H1 (cell line): Measurements from ENCODE around the gene HOXB9. TPM values are rescaled to one million over a fixed set of nuclear protein-coding genes. Genes with fewer than 3 reads are reported as not detected.

ENCODE experiments used
- CTCF ChIA-PET: fragments of 300-600 bp; sonication (Branson Sonifier 250); formaldehyde crosslinking; loops from one replicate; lab custom pipeline; 2021; ENCODE audit not compliant: partially characterized antibody; lab: Charles Lee
- POLR2A ChIA-PET: fragments of 300-600 bp; sonication (Branson Sonifier 250); formaldehyde crosslinking; loops from one replicate; lab custom pipeline; 2021; ENCODE audit warnings: inconsistent platforms; ENCODE audit not compliant: partially characterized antibody; lab: Charles Lee
- DNase-seq, 2 experiments: peaks; one replicate each; pipeline versions ENCODE4 v3.0.0 to v3.0.0-alpha.2; 2010 to 2022; ENCODE audit warnings: low spot score in 2 of 2, low read depth in 1 of 2, mixed read lengths in 1 of 2
- FAIRE-seq: peaks from 2 replicates; lab custom pipeline; 2011; peaks lifted over from hg19 to GRCh38; lab: Jason Lieb, UNC
- H2AFZ ChIP-seq: 2 replicates; pipeline ENCODE4 v1.8.1; 2012; ENCODE audit warnings: low read length, inconsistent platforms
- H2AK5ac ChIP-seq: 2 replicates; pipeline ENCODE4 v1.6.1; 2013; ENCODE audit warnings: low read depth, low read length
- H2BK120ac ChIP-seq: replicated peaks from 2 replicates; pipeline ENCODE3; 2013; ENCODE audit warnings: low read depth, low read length, inconsistent platforms
- H2BK12ac ChIP-seq: 2 replicates; pipeline ENCODE4 v1.6.1; 2013; ENCODE audit warnings: low read depth, low read length
- H2BK15ac ChIP-seq: 2 replicates; pipeline ENCODE4 v1.6.1; 2013; ENCODE audit warnings: low read length
- H2BK20ac ChIP-seq: 2 replicates; pipeline ENCODE4 v1.6.1; 2013; ENCODE audit warnings: low read length
- H2BK5ac ChIP-seq: 2 replicates; pipeline ENCODE4 v1.6.1; 2013; ENCODE audit warnings: low read depth, low read length
- H3K14ac ChIP-seq: 2 replicates; pipeline ENCODE4 v1.6.1; 2013; ENCODE audit warnings: inconsistent platforms; ENCODE audit not compliant: insufficient read length
- H3K18ac ChIP-seq: 2 replicates; pipeline ENCODE4 v1.6.1; 2013; ENCODE audit warnings: low read length; ENCODE audit errors: extremely low read depth
- H3K23ac ChIP-seq: 2 replicates; pipeline ENCODE4 v1.6.1; 2013; ENCODE audit warnings: inconsistent platforms; ENCODE audit not compliant: insufficient read length
- H3K23me2 ChIP-seq: 2 replicates; pipeline ENCODE4 v1.6.1; 2013; ENCODE audit warnings: low read depth, low read length
- H3K27ac ChIP-seq: 2 replicates; pipeline ENCODE4 v1.6.1; 2011; ENCODE audit warnings: low read depth, low read length, inconsistent platforms
- H3K27me3 ChIP-seq, 4 experiments: replicated peaks in 1 of 4; 1 replicate in 1 of 4; 2 replicates in 3 of 4; pipeline versions ENCODE4 v1.6.1 to v1.8.1; 2011 to 2013; ENCODE audit warnings: low read length in 3 of 4, mild to moderate bottlenecking in 3 of 4, inconsistent platforms in 2 of 4, mixed read lengths in 2 of 4, moderate library complexity in 1 of 4; ENCODE audit not compliant: control insufficient read depth in 3 of 4, insufficient read depth in 3 of 4; ENCODE audit errors: extremely low read depth in 1 of 4
- H3K36me3 ChIP-seq, 4 experiments: 2 replicates each; pipeline versions ENCODE4 v1.6.1 to v1.8.1; 2011 to 2013; ENCODE audit warnings: mild to moderate bottlenecking in 4 of 4, low read length in 3 of 4, moderate library complexity in 2 of 4, control low read depth in 1 of 4, inconsistent platforms in 1 of 4; ENCODE audit not compliant: insufficient read depth in 4 of 4, control insufficient read depth in 2 of 4
- H3K4ac ChIP-seq: replicated peaks from 2 replicates; pipeline ENCODE3; 2013; ENCODE audit warnings: low read length, low read depth, mixed read lengths, inconsistent platforms; ENCODE audit not compliant: insufficient read length
- H3K4me1 ChIP-seq, 4 experiments: replicated peaks in 1 of 4; 1 replicate in 1 of 4; 2 replicates in 3 of 4; pipeline versions ENCODE4 v1.6.1 to v1.8.1; 2011 to 2013; ENCODE audit warnings: low read length in 3 of 4, inconsistent platforms in 2 of 4, mixed read lengths in 1 of 4; ENCODE audit not compliant: insufficient read depth in 4 of 4, control insufficient read depth in 3 of 4
- H3K4me2 ChIP-seq, 2 experiments: 2 replicates each; pipeline versions ENCODE4 v1.6.1 to v1.8.1; 2011 to 2013; ENCODE audit warnings: low read depth in 2 of 2, low read length in 2 of 2, control low read depth in 1 of 2, inconsistent platforms in 1 of 2, mild to moderate bottlenecking in 1 of 2; ENCODE audit not compliant: insufficient read depth in 1 of 2
- H3K4me3 ChIP-seq, 4 experiments: fragments of 200-600, 300-600 bp in 1 of 4; sonication (generic), shearing (Covaris generic), sonication (Bioruptor Twin) in 1 of 4; 2 replicates each; pipeline versions ENCODE4 v1.5.1 to v1.8.1; 2011 to 2016; ENCODE audit warnings: low read length in 4 of 4, low read depth in 3 of 4, control low read depth in 2 of 4, inconsistent platforms in 2 of 4, mild to moderate bottlenecking in 2 of 4, mixed read lengths in 1 of 4, moderate library complexity in 1 of 4; ENCODE audit not compliant: insufficient read depth in 2 of 4; ENCODE audit errors: extremely low read depth in 1 of 4
- H3K56ac ChIP-seq: replicated peaks from 2 replicates; pipeline ENCODE3; 2013; ENCODE audit warnings: low read depth, mild to moderate bottlenecking, mixed read lengths, low read length, inconsistent platforms; ENCODE audit not compliant: insufficient read length
- H3K79me1 ChIP-seq: 2 replicates; pipeline ENCODE4 v1.6.1; 2013; ENCODE audit warnings: low read depth, low read length, control low read depth
- H3K79me2 ChIP-seq, 2 experiments: 2 replicates each; pipeline versions ENCODE4 v1.6.1 to v1.8.1; 2012 to 2013; ENCODE audit warnings: low read length in 2 of 2, mild to moderate bottlenecking in 2 of 2, inconsistent platforms in 1 of 2; ENCODE audit not compliant: insufficient read depth in 2 of 2, control insufficient read depth in 1 of 2
- H3K9ac ChIP-seq, 4 experiments: replicated peaks in 1 of 4; 1 replicate in 1 of 4; 2 replicates in 3 of 4; pipeline versions ENCODE4 v1.6.1 to v1.8.1; 2011 to 2013; ENCODE audit warnings: low read depth in 3 of 4, low read length in 3 of 4, control low read depth in 2 of 4, mild to moderate bottlenecking in 2 of 4, moderate library complexity in 2 of 4, inconsistent platforms in 1 of 4; ENCODE audit errors: extremely low read depth in 1 of 4
- H3K9me3 ChIP-seq, 2 experiments: 2 replicates each; pipeline versions ENCODE4 v1.6.1 to v1.8.1; 2012 to 2013; ENCODE audit warnings: mild to moderate bottlenecking in 2 of 2, moderate library complexity in 2 of 2, control low read depth in 1 of 2, inconsistent platforms in 1 of 2, low read depth in 1 of 2, low read length in 1 of 2, mixed read lengths in 1 of 2; ENCODE audit not compliant: insufficient read depth in 2 of 2
- H4K20me1 ChIP-seq, 2 experiments: replicated peaks in 1 of 2; 2 replicates each; pipeline versions ENCODE3 to v1.8.1; 2011 to 2013; ENCODE audit warnings: inconsistent platforms in 2 of 2, low read length in 2 of 2, mild to moderate bottlenecking in 1 of 2; ENCODE audit not compliant: insufficient read depth in 2 of 2, control insufficient read depth in 1 of 2
- H4K5ac ChIP-seq: 2 replicates; pipeline ENCODE4 v1.6.1; 2013; ENCODE audit warnings: low read length, low read depth, mixed read lengths, inconsistent platforms; ENCODE audit not compliant: insufficient read length
- H4K8ac ChIP-seq: 2 replicates; pipeline ENCODE4 v1.8.0; 2013; ENCODE audit warnings: mild to moderate bottlenecking, moderate library complexity, low read length, inconsistent platforms; ENCODE audit not compliant: insufficient read depth; ENCODE audit errors: extremely low read depth
- H4K91ac ChIP-seq: replicated peaks from 2 replicates; pipeline ENCODE3; 2013; ENCODE audit warnings: low read length, mixed read lengths, inconsistent platforms; ENCODE audit not compliant: insufficient read length
- BACH1 ChIP-seq: IDR thresholded peaks from 2 replicates; pipeline ENCODE4 v1.6.1; 2012; ENCODE audit warnings: low read length, improper control_type of control experiment
- CBX5 ChIP-seq: fragments of 300-800, 300-1000 bp; sonication (generic); IDR thresholded peaks from 2 replicates; pipeline ENCODE4 v1.7.1; 2016; ENCODE audit warnings: antibody characterized with exemption, low read length, low read depth
- CBX8 ChIP-seq: fragments of 300-800, 300-1000 bp; sonication (generic); IDR thresholded peaks from 2 replicates; pipeline ENCODE4 v1.7.1; 2016; ENCODE audit warnings: low read depth, low read length, borderline replicate concordance
- GTF2F1 ChIP-seq: IDR thresholded peaks from 2 replicates; pipeline ENCODE4 v1.6.1; 2012; ENCODE audit warnings: low read depth, low read length, improper control_type of control experiment, borderline replicate concordance
- KDM4A ChIP-seq: IDR thresholded peaks from one replicate; pipeline ENCODE4 v1.7.1; 2012; ENCODE audit warnings: low read depth, mild to moderate bottlenecking, moderate library complexity, low read length, inconsistent platforms; ENCODE audit not compliant: severe bottlenecking
- POLR2AphosphoS5 ChIP-seq: IDR thresholded peaks from 2 replicates; pipeline ENCODE4 v1.6.1; 2011; ENCODE audit warnings: low read depth, low read length
- RAD21 ChIP-seq, 2 experiments: IDR thresholded peaks in 1 of 2; conservative IDR thresholded peaks in 1 of 2; 2 replicates each; pipeline ENCODE4 v1.6.1; 2011; ENCODE audit warnings: low read depth in 2 of 2, low read length in 2 of 2, improper control_type of control experiment in 1 of 2, inconsistent platforms in 1 of 2, mild to moderate bottlenecking in 1 of 2, moderate library complexity in 1 of 2
- RNF2 ChIP-seq: fragments of 200-900, 300-1000 bp; sonication (generic); IDR thresholded peaks from 2 replicates; pipeline ENCODE4 v1.7.1; 2016; ENCODE audit warnings: borderline replicate concordance, low read depth, mild to moderate bottlenecking, antibody characterized with exemption, low read length; ENCODE audit not compliant: poor library complexity, severe bottlenecking; ENCODE audit errors: missing control alignments
- SUZ12 ChIP-seq: fragments of 200-600 bp; sonication (generic); IDR thresholded peaks from 2 replicates; pipeline ENCODE4 v1.6.1; 2012; ENCODE audit warnings: mild to moderate bottlenecking, inconsistent platforms, low read length, moderate library complexity, mixed read lengths
- TBP ChIP-seq: IDR thresholded peaks from 2 replicates; pipeline ENCODE4 v1.6.1; 2011; ENCODE audit warnings: low read depth, low read length, improper control_type of control experiment
- WGBS, 2 experiments: shearing (Covaris generic) in 1 of 2; methylation state at CpG; one replicate each; pipeline versions ENCODE4 v1.1.6 to v1.1.7; 2013 to 2015; ENCODE audit warnings: low lambda C conversion rate in 2 of 2, mixed read lengths in 2 of 2, inconsistent platforms in 1 of 2, low coverage in 1 of 2, missing lambda C conversion rate in 1 of 2; ENCODE audit not compliant: insufficient replicate concordance in 2 of 2, insufficient coverage in 1 of 2, insufficient read length in 1 of 2; ENCODE audit errors: extremely low coverage in 1 of 2, missing lambda C conversion rate in 1 of 2; 5-methylcytosine and 5-hydroxymethylcytosine counted together
- polyA plus RNA-seq, 7 experiments: library from polyadenylated mRNA; depleted of rRNA in 3 of 7; stranded (reverse) in 5 of 7; unstranded in 2 of 7; fragments of >200 nt in 5 of 7; fragments of 200-250 nt in 2 of 7; gene quantifications; 1 replicate in 5 of 7; 2 replicates in 1 of 7; 4 replicates in 1 of 7; pipeline versions ENCODE4 v1.2.1 to v1.2.3, GENCODE V29; 2011 to 2013; ENCODE audit warnings: missing spikeins in 2 of 7, mixed read lengths in 2 of 7
- total RNA-seq: library from RNA; stranded (reverse); fragmentation: NEBNext Ultra II Directional; extraction: Animal tissue kit (Norgen Biotek cat#: 25700); gene quantifications from 2 replicates; pipeline ENCODE4 v1.2.1, GENCODE V29; 2021

The HOXB9 gene
- total and polyA plus RNA-seq, 2 of the 8 experiments (the other 6 are each of a cell fraction or from before 2014, with no cell fraction given) = not detected

- DNase-seq = no peak
- H3K36me3 ChIP-seq = peaks cover 0 to 3% (median 0%) of the 10 kb centered on the region in 4 experiments; a peak in 1 of 8 replicates
- WGBS, 2 experiments = 15% methylated on average over 17 of the region's 17 CpGs; no CpG with 5 or more reads in 1 of the 2 experiments
- no peak overlapping the region for H2BK5ac ChIP-seq
- H3K4me2 ChIP-seq = no peak overlapping the region
- no peak overlapping the region for H4K8ac ChIP-seq
- no peak for FAIRE-seq
- H3K56ac ChIP-seq = no peak overlapping the region
- no peaks in the 10 kb centered on the region; the same call in 1 of the 2 replicates for H3K23me2 ChIP-seq
- no peak overlapping the region for H3K9ac ChIP-seq
- H3K79me2 ChIP-seq = no peaks in the 10 kb centered on the region
- no peaks in the 10 kb centered on the region for H3K9me3 ChIP-seq
- H2AFZ ChIP-seq = no peak overlapping the region
- no peak overlapping the region for H3K23ac ChIP-seq
- H3K4me1 ChIP-seq = peaks cover 0 to 7% (median 4%) of the 10 kb centered on the region in 4 experiments; a peak in 3 of 7 replicates
- H2BK15ac ChIP-seq = no peak overlapping the region
- H4K91ac ChIP-seq = no peak overlapping the region
- H3K4ac ChIP-seq = no peak overlapping the region
- no peak overlapping the region for H3K18ac ChIP-seq
- no peak overlapping the region for H2AK5ac ChIP-seq
- peaks cover 37 to 60% of the 10 kb centered on the region in 2 experiments for H4K20me1 ChIP-seq
- H2BK12ac ChIP-seq = no peak overlapping the region
- H3K4me3 ChIP-seq = no peak overlapping the region
- no peaks in the 10 kb centered on the region for H3K79me1 ChIP-seq
- CTCF ChIA-PET = interaction anchor here (0.8 to 2.1 kb wide), 11 partner anchors 9 to 385 kb away, joined by 3 to 12 read pairs (median 5); no protein-coding TSS in a partner anchor
- H3K27me3 ChIP-seq = peaks cover 99 to 100% (median 100%) of the 10 kb centered on the region in 4 experiments
- no peak overlapping the region for H2BK120ac ChIP-seq
- no peak overlapping the region for H2BK20ac ChIP-seq
- H3K27ac ChIP-seq = no peak overlapping the region
- H3K14ac ChIP-seq = no peak overlapping the region
- no peak overlapping the region for H4K5ac ChIP-seq
- POLR2A ChIA-PET = no interaction called here
- TF ChIP-seq GTF2F1 (no peak), KDM4A (no peak), POLR2AphosphoS5 (no peak), TBP (no peak), CBX5 (no peak), SUZ12 (peak; percentile 81), RAD21 (IDR thresholded peaks at IDR 0.05 in 1 of 2, conservative IDR thresholded peaks at IDR 0.05 in 1 of 2; ENCODE audit: low read depth in 2 of 2, low read length in 2 of 2) (no peak), BACH1 (no peak), CBX8 (peak; percentile 46; the same call in 1 of the 2 replicates), RNF2 (peak; percentile 82)
Measured at GRCh38 chr17:48600244-48601098, 25.7 kb downstream of the HOXB9 start.
